ENCODE results near the gene KRT86.
A peak's percentile ranks its signal among the peaks of the same experiment; 100 is the strongest.
"Not testable (repeated sequence)": the region's sequence is repeated elsewhere in the genome, so short reads cannot be mapped to it uniquely, and the experiment has no call there.

KRT86 gene

DNA sequence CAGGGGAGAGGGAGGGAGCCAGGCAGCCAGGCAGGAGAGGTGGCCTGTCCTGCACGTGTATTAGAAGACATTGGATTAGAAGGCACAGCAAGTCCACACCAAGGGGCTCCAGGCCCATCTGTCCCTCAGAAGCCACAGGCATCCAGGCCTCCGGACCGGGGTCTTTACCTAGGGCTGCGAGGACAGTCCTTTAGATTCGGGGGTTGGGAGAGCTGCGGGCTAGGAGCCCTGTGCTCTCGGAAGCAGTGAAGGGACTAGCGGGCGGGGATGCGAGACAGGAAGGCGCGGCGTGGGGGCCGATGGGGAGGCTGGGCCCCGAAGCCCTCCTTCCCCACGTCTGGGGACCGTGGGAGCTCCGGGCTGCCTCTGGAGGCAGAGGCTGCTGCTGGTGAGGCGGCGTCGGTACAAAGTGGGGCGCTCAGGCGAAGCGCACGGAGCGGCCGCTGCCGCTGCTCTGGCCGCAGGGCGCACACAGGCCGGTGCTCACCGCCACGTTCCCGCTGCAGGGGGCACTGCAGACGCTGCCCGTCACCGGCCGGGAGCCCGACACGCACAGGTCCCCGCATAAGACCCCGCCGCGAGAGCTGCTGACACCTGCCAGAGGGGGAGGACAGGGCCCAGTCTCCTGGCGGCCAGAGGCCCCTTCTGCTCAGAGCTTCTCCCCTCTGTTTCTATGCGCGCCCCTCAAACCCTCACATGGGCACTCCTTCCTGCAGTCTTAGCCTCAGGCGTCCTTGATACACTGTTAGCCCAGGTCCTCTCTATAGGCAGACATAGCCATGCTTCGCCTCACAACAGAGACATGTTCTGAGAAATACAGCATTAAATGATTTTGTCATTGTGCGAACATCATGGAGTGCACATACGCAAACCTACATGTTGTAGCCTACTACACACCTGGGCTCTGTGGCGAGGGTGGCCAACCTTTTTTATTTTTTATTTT lies 24.1 kb upstream of the KRT86 start:
- DNase-seq (ENCODE audit: low read depth), result no peak
- H3K4me3 ChIP-seq (ENCODE audit: low read depth, low read length), result no peak overlapping the region
- no peak for TF ChIP-seq CTCF (IDR thresholded peaks at IDR 0.05; ENCODE audit: low read depth, low read length)

- TF ChIP-seq CTCF (IDR thresholded peaks at IDR 0.05; ENCODE audit: low read depth, low read length), result no peak
- TF ChIP-seq, protein P1, sequence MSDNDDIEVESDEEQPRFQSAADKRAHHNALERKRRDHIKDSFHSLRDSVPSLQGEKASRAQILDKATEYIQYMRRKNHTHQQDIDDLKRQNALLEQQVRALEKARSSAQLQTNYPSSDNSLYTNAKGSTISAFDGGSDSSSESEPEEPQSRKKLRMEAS (IDR thresholded peaks at IDR 0.05; ENCODE audit: low read depth, low read length), result no peak
- no peak for TF ChIP-seq MYC (IDR thresholded peaks at IDR 0.05; ENCODE audit: low read depth, low read length)
- no peak for TF ChIP-seq POLR2A (IDR thresholded peaks at IDR 0.05; ENCODE audit: extremely low read depth, insufficient read length)
- no peak for DNase-seq (ENCODE audit: low read depth)
- H3K4me3 ChIP-seq (ENCODE audit: low read depth, low read length), result no peak overlapping the region
Measured at GRCh38 chr12:52251367-52252051, 22.9 kb upstream of the KRT86 start.

DNA sequence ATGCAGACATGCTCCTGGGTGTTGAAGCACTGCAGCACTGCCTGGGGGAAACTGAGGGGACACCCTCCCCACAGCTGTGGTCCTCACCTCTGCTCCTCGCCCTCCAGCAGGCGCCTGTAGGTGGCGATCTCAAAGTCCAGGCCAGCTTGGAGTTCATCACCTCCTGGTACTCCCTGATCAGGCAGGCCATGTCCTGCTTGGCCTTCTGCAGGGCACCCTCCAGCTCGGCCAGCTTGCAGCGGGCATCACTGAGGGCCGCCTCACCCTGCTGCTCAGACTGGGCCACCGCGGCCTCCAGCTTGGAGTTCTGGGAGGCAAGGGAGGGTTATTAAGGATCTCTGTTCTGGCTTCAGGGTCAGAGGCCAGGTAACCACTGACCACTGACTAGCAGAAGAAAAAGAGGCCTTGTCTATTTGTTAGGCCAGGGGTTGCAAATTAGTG lies 22.2 kb upstream of the KRT86 start:
- not testable (repeated sequence) for DNase-seq (ENCODE audit: low read depth); H3K4me3 ChIP-seq (ENCODE audit: low read depth, low read length)
- TF ChIP-seq CTCF (IDR thresholded peaks at IDR 0.05; ENCODE audit: low read depth, low read length), result peak; percentile 63

- TF ChIP-seq, protein P1 (IDR thresholded peaks at IDR 0.05; ENCODE audit: low read depth, low read length), result no peak
- TF ChIP-seq MYC (IDR thresholded peaks at IDR 0.05; ENCODE audit: low read depth, low read length) (no peak), POLR2A (IDR thresholded peaks at IDR 0.05; ENCODE audit: extremely low read depth, insufficient read length) (no peak), CTCF (IDR thresholded peaks at IDR 0.05; ENCODE audit: low read depth, low read length) (no peak)
- no peak for DNase-seq (ENCODE audit: low read depth)
- no peak overlapping the region for H3K4me3 ChIP-seq (ENCODE audit: low read depth, low read length)
Measured at GRCh38 chr12:52252728-52253343, 21.6 kb upstream of the KRT86 start.

- H3K4me3 ChIP-seq (ENCODE audit: low read depth, low read length), result no peak overlapping the region
- TF ChIP-seq CTCF (IDR thresholded peaks at IDR 0.05; ENCODE audit: low read depth, low read length) (no peak), MYC (IDR thresholded peaks at IDR 0.05; ENCODE audit: low read depth, low read length) (no peak), POLR2A (IDR thresholded peaks at IDR 0.05; ENCODE audit: extremely low read depth, insufficient read length) (no peak)
- TF ChIP-seq, protein P1 (IDR thresholded peaks at IDR 0.05; ENCODE audit: low read depth, low read length), result no peak
- no peak for DNase-seq (ENCODE audit: low read depth)
Measured at GRCh38 chr12:52253391-52254179, 20.9 kb upstream of the KRT86 start.

Measured in NB4 (cell line).